Transverse colon (tissue), 3 donors: ENCODE results near the gene KIAA1217.

ENCODE experiments used
- CTCF ChIP-seq, 5 experiments: fragments of 200-600 bp in 3 of 5; fragments of 450-650 bp in 2 of 5; sonication (generic) in 3 of 5; IDR thresholded peaks; 1 replicate in 2 of 5; 2 replicates in 3 of 5; pipeline ENCODE4 v1.5.1; 2016 to 2017; ENCODE audit warnings: antibody characterized with exemption in 5 of 5, inconsistent platforms in 3 of 5, mild to moderate bottlenecking in 2 of 5, moderate library complexity in 1 of 5
- POLR2A ChIP-seq: fragments of 450-650 bp; IDR thresholded peaks from one replicate; pipeline ENCODE4 v1.6.1; 2016; ENCODE audit warnings: antibody characterized with exemption, mild to moderate bottlenecking, moderate library complexity

- no peak for TF ChIP-seq CTCF (IDR thresholded peaks at IDR 0.05)
- TF ChIP-seq POLR2A: no peak
Observed at GRCh38 chr10:24223341-24223740, 14.4 kb downstream of the KIAA1217 start.
